HL-60 (cell line): ENCODE measurements around the gene RHEX.

Experiments used
- GABPA ChIP-seq: IDR thresholded peaks from 2 replicates; pipeline ENCODE4 v1.6.1; 2012; ENCODE audit warnings: low read depth
- POLR2AphosphoS5 ChIP-seq: IDR thresholded peaks from 2 replicates; pipeline ENCODE4 v1.6.1; 2012; ENCODE audit warnings: low read depth
- SPI1 ChIP-seq: IDR thresholded peaks from 2 replicates; pipeline ENCODE4 v1.6.1; 2012; ENCODE audit warnings: low read depth, mild to moderate bottlenecking, borderline replicate concordance
- TF ChIP-seq, protein P1 (sequence below): IDR thresholded peaks from one replicate; pipeline ENCODE4 v1.5.1; 2011; ENCODE audit warnings: low read length, control low read depth, inconsistent platforms; ENCODE audit not compliant: insufficient read depth
- TF ChIP-seq, protein P2 (sequence below): IDR thresholded peaks from 2 replicates; pipeline ENCODE4 v1.6.1; 2012; ENCODE audit warnings: low read depth; ENCODE audit not compliant: insufficient replicate concordance

GRCh38 chr1:206011057-206011456 is 41.9 kb upstream of the RHEX start:
- TF ChIP-seq, protein P1, sequence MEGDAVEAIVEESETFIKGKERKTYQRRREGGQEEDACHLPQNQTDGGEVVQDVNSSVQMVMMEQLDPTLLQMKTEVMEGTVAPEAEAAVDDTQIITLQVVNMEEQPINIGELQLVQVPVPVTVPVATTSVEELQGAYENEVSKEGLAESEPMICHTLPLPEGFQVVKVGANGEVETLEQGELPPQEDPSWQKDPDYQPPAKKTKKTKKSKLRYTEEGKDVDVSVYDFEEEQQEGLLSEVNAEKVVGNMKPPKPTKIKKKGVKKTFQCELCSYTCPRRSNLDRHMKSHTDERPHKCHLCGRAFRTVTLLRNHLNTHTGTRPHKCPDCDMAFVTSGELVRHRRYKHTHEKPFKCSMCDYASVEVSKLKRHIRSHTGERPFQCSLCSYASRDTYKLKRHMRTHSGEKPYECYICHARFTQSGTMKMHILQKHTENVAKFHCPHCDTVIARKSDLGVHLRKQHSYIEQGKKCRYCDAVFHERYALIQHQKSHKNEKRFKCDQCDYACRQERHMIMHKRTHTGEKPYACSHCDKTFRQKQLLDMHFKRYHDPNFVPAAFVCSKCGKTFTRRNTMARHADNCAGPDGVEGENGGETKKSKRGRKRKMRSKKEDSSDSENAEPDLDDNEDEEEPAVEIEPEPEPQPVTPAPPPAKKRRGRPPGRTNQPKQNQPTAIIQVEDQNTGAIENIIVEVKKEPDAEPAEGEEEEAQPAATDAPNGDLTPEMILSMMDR = no peak
- TF ChIP-seq POLR2AphosphoS5 = no peak
- TF ChIP-seq, protein P2, sequence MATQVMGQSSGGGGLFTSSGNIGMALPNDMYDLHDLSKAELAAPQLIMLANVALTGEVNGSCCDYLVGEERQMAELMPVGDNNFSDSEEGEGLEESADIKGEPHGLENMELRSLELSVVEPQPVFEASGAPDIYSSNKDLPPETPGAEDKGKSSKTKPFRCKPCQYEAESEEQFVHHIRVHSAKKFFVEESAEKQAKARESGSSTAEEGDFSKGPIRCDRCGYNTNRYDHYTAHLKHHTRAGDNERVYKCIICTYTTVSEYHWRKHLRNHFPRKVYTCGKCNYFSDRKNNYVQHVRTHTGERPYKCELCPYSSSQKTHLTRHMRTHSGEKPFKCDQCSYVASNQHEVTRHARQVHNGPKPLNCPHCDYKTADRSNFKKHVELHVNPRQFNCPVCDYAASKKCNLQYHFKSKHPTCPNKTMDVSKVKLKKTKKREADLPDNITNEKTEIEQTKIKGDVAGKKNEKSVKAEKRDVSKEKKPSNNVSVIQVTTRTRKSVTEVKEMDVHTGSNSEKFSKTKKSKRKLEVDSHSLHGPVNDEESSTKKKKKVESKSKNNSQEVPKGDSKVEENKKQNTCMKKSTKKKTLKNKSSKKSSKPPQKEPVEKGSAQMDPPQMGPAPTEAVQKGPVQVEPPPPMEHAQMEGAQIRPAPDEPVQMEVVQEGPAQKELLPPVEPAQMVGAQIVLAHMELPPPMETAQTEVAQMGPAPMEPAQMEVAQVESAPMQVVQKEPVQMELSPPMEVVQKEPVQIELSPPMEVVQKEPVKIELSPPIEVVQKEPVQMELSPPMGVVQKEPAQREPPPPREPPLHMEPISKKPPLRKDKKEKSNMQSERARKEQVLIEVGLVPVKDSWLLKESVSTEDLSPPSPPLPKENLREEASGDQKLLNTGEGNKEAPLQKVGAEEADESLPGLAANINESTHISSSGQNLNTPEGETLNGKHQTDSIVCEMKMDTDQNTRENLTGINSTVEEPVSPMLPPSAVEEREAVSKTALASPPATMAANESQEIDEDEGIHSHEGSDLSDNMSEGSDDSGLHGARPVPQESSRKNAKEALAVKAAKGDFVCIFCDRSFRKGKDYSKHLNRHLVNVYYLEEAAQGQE = no peak
- TF ChIP-seq GABPA = no peak
- TF ChIP-seq SPI1 = no peak
